ENCODE measurements around the gene LAPTM5. TPM values are rescaled to one million over a fixed set of nuclear protein-coding genes. Genes with fewer than 3 reads are reported as not detected.

LAPTM5 gene
- total and polyA plus RNA-seq, 8 donors = 3.7 to 80.5 (median 10.9) TPM

DNA sequence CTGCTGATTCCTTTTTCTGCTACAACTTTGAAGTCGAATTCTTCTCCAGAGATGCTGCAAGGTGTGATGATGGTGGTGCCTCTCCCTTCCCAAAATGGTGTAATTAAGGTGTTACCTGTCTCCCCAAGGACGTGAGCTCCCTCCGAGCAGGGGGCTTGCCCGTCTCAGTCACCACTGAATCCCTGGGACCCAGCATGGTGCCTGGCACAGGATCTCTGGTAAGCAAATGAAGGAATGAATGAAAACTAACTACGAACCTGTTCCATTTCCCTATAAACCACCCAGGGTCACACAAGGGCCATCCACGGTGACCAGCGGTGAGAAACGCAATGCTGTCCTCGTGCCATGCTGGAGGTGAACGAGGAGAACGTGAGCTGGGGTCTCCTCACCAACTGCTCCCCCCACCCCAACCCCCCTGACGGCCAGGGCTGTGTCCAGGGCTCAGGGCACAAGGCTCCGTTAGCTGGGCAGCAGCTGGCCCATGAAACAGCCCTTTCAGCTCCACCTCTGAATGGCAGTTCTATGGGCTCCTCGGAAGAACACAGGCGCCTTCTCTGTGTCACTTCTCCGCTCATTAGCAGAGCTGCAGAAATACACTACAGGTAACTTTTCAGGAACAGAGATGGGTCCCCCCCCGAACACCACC lies 32.0 kb downstream of the LAPTM5 start:
- intact Hi-C loops (cut with DNase I) = loop anchor here in 1 of 3 donors (5.0 to 10.0 kb wide), 2 partner anchors 52 to 159 kb away; no protein-coding TSS in a partner anchor
- Histone ChIP-seq H3K36me3 (peaks cover 0 to 3% (median 0%) of the 10 kb centered on the region in 3 donors), H3K4me3 (no peak overlapping the region), H3K4me1 (no peaks in the 10 kb centered on the region), H3K27me3 (no peaks in the 10 kb centered on the region), H3K27ac (no peak overlapping the region), H3K9me3 (no peaks in the 10 kb centered on the region)
- TF ChIP-seq, protein P1, sequence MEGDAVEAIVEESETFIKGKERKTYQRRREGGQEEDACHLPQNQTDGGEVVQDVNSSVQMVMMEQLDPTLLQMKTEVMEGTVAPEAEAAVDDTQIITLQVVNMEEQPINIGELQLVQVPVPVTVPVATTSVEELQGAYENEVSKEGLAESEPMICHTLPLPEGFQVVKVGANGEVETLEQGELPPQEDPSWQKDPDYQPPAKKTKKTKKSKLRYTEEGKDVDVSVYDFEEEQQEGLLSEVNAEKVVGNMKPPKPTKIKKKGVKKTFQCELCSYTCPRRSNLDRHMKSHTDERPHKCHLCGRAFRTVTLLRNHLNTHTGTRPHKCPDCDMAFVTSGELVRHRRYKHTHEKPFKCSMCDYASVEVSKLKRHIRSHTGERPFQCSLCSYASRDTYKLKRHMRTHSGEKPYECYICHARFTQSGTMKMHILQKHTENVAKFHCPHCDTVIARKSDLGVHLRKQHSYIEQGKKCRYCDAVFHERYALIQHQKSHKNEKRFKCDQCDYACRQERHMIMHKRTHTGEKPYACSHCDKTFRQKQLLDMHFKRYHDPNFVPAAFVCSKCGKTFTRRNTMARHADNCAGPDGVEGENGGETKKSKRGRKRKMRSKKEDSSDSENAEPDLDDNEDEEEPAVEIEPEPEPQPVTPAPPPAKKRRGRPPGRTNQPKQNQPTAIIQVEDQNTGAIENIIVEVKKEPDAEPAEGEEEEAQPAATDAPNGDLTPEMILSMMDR (IDR thresholded peaks at IDR 0.05) = no peak
- ATAC-seq (no peak), DNase-seq (peak in 1 of 6 donors; percentile 38), FAIRE-seq (no peak)
- 87 to 88% methylated on average over 17 of the region's 17 CpGs for WGBS, 2 donors

DNA sequence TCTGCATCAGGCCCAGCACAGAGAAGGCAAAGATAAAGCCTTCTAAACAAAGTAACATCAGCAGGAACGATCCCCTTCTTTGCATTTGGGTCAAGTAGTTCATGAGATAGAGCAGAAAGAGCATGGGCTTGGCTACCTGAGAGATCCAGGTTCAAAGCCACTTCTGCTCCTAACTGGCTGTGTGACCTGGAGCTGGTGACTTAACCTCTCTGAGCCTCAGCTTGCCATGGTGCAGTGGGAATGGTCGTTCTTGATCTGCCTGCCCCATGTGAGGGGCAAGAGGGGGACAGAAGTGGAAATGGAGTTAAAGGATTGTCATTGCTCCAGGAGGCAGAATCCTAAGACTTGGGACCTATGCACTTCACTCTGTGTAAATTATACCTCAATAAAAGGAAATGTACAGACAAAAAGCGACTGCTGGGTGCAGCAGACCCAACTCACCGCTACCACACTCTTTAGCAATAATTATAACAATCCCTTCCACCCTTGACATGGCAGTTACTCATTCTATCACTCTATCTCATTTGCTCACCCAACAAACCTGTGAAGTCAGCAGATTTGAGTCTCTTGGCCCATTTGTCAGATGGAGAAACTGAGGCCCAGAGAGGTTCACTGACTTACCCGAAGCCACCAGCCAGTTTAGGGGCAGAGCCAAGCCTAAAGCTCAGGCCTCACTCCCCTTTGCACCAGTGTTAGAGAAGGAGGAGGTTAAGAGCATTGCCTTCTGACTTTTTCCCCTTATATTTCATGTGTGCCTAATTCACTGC lies 32.7 kb downstream of the LAPTM5 start:
- intact Hi-C loops (cut with DNase I) = loop anchor here in 2 of 3 donors (5.0 to 10.0 kb wide), 4 partner anchors 52 to 187 kb away; partner anchors contain the start of gene SDC3 (in 1 of the 2)
- H3K27ac ChIP-seq = no peak overlapping the region
- ATAC-seq = no peak
- no peaks in the 10 kb centered on the region for H3K9me3 ChIP-seq
- FAIRE-seq = no peak
- TF ChIP-seq, protein P1 (IDR thresholded peaks at IDR 0.05) = no peak
- DNase-seq = no peak
- H3K27me3 ChIP-seq = no peaks in the 10 kb centered on the region
- no peak overlapping the region for H3K4me3 ChIP-seq
- peaks cover 0 to 2% (median 0%) of the 10 kb centered on the region in 3 donors for H3K4me1 ChIP-seq
- peaks cover 0 to 3% (median 0%) of the 10 kb centered on the region in 3 donors for H3K36me3 ChIP-seq
- WGBS, 2 donors = 84 to 91% methylated on average over 5 of the region's 5 CpGs

DNA sequence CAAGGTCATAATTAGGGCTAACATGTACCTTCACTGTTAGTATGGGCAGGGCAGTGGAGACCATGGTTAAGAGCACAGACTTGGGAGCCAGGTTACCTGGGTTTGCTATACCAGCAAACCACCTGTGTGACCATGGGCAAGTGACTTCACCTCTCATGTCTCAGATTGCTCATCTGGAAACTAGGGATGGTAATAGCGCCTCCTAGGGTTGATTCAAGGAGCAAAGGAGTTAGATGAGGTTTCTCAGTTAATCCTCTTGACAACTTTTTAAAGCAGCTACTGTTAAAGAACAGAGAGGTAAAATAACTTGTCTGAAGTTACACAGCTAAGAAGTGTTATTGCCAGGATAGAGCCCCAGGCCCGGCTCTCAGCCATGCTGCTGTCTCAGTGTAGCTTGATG lies 33.4 kb downstream of the LAPTM5 start:
- no peaks in the 10 kb centered on the region for H3K27me3 ChIP-seq
- TF ChIP-seq, protein P1 (IDR thresholded peaks at IDR 0.05) = no peak
- peaks cover 0 to 3% (median 0%) of the 10 kb centered on the region in 3 donors for H3K36me3 ChIP-seq
- 87 to 94% methylated on average over 2 of the region's 2 CpGs for WGBS, 2 donors
- ATAC-seq = no peak
- FAIRE-seq = no peak
- peaks cover 0 to 8% (median 0%) of the 10 kb centered on the region in 3 donors for H3K4me1 ChIP-seq
- intact Hi-C loops (cut with DNase I) = loop anchor here in 2 of 3 donors (5.0 to 10.0 kb wide), 3 partner anchors 161 to 188 kb away; partner anchors contain the start of gene SDC3 (in 1 of the 2)
- no peak overlapping the region for H3K27ac ChIP-seq
- H3K4me3 ChIP-seq = no peak overlapping the region
- no peaks in the 10 kb centered on the region for H3K9me3 ChIP-seq
- peak in 1 of 6 donors; percentile 27 for DNase-seq

DNA sequence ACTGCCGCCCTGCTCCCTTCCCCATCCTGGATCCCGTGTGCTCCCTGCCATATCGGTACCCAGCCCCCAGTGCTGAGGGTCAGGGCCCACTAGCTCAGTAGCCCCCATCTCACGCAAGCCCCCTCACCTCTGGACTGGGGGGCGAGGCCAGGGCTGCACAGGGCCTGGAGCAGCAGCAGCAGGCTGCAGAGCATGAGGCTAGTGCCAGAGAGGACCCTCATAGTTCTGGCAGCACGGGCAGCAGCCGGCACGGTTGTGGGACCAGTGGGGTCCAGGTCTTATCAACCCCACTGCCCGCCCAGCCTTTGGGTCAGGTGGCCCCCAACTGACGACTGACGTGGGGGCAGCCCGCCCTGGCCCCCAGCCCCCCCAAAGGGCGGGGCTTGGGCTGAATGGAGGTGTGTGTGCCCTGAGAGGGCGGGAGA lies 34.2 kb downstream of the LAPTM5 start, which contains the start of gene MATN1:
TSS of gene MATN1 (minus strand) at position 255 of the 425 bp plus-strand sequence. CDS start at position 221, 34 bp downstream.
- no peak for FAIRE-seq
- Histone ChIP-seq H3K27me3 (no peaks in the 10 kb centered on the region), H3K4me1 (peaks cover 0 to 8% (median 0%) of the 10 kb centered on the region in 3 donors), H3K36me3 (peaks cover 0 to 3% (median 0%) of the 10 kb centered on the region in 3 donors), H3K4me3 (no peak within 1 kb of the TSS), H3K9me3 (no peaks in the 10 kb centered on the region), H3K27ac (no peak within 1 kb of the TSS)
- 87 to 89% methylated on average over 14 of the region's 14 CpGs for WGBS, 2 donors
- no peak for ATAC-seq
- TF ChIP-seq, protein P1 (IDR thresholded peaks at IDR 0.05) = no peak
- intact Hi-C loops (cut with DNase I) = loop anchor here in 2 of 3 donors (5.0 to 10.0 kb wide), 3 partner anchors 161 to 189 kb away; partner anchors contain the start of gene SDC3 (in 1 of the 2)
- DNase-seq = peak in 1 of 6 donors; percentile 64
